A549 (cell line): ENCODE measurements around the gene OR5M11. TPM values are rescaled to one million over a fixed set of nuclear protein-coding genes. Genes with fewer than 3 reads are reported as not detected.

Experiments
- ATAC-seq, 2 experiments: fragments of 200-7000 bp in 1 of 2; fragments of >200 bp in 1 of 2; cut with Nextera tagmentation in 1 of 2; cut with Tn5 transposase in 1 of 2; 3 replicates each; pipeline versions ENCODE4 v1.8.0 to v1.9.1; 2018 to 2020; ENCODE audit warnings: mild to moderate bottlenecking in 1 of 2, moderate library complexity in 1 of 2
- CTCF ChIA-PET: fragments of 300-600 bp; sonication (Branson Sonifier 250); formaldehyde crosslinking; extraction: SDS; loops from one replicate; lab custom pipeline; 2021; ENCODE audit warnings: antibody characterized with exemption, inconsistent platforms; lab: Yijun Ruan, JAX
- POLR2A ChIA-PET: fragments of 350-600 bp; formaldehyde crosslinking; extraction: SDS; loops from one replicate; lab custom pipeline; 2021; ENCODE audit warnings: antibody characterized with exemption, inconsistent platforms; lab: Yijun Ruan, JAX
- DNase-seq, 2 experiments: peaks; one replicate each; pipeline versions ENCODE4 v3.0.0 to v3.0.0-alpha.2; 2011 to 2016; ENCODE audit warnings: low read depth in 1 of 2, low spot score in 1 of 2
- FAIRE-seq: peaks from 2 replicates; lab custom pipeline; 2011; peaks lifted over from hg19 to GRCh38; lab: Jason Lieb, UNC
- H3K27ac ChIP-seq, 2 experiments: fragments of >200 bp; sonication (Bioruptor Twin); formaldehyde crosslinking; 3 replicates each; pipeline ENCODE4 v1.5.1; 2016 to 2017
- H3K4me1 ChIP-seq: fragments of >200 bp; sonication (Bioruptor Twin); formaldehyde crosslinking; 3 replicates; pipeline ENCODE4 v1.6.1; 2016
- H3K4me2 ChIP-seq: fragments of >200 bp; sonication (Bioruptor Twin); formaldehyde crosslinking; 3 replicates; pipeline ENCODE4 v1.6.1; 2016
- H3K4me3 ChIP-seq: fragments of >200 bp; sonication (Bioruptor Twin); formaldehyde crosslinking; 3 replicates; pipeline ENCODE4 v1.5.1; 2016
- H3K9me3 ChIP-seq: fragments of >200 bp; sonication (Bioruptor Twin); formaldehyde crosslinking; 3 replicates; pipeline ENCODE4 v1.6.1; 2016
- BHLHE40 ChIP-seq: IDR thresholded peaks from 2 replicates; pipeline ENCODE4 v1.6.1; 2012; ENCODE audit warnings: low read depth, low read length, inconsistent platforms
- CBX2 ChIP-seq: fragments of 200-600 bp; sonication (generic); IDR thresholded peaks from 2 replicates; pipeline ENCODE4 v1.6.1; 2016; ENCODE audit warnings: low read depth, mild to moderate bottlenecking, borderline replicate concordance
- CEBPB ChIP-seq, 2 experiments: fragments of >200 bp in 1 of 2; sonication (Bioruptor Twin) in 1 of 2; formaldehyde crosslinking in 1 of 2; IDR thresholded peaks; 2 replicates each; pipeline ENCODE4 v1.6.1; 2012 to 2016
- CHD2 ChIP-seq: fragments of 150-350 bp; IDR thresholded peaks from 2 replicates; pipeline ENCODE4 v1.6.1; 2014; ENCODE audit warnings: low read length; ENCODE audit not compliant: partially characterized antibody
- EP300 ChIP-seq, 2 experiments: fragments of >200 bp; sonication (Bioruptor Twin); formaldehyde crosslinking; IDR thresholded peaks; 2 replicates in 1 of 2; 3 replicates in 1 of 2; pipeline ENCODE4 v1.6.1; 2016 to 2017
- FOSL2 ChIP-seq, 2 experiments: fragments of 450-650 bp in 1 of 2; fragments of >200 bp in 1 of 2; sonication (Bioruptor Twin) in 1 of 2; formaldehyde crosslinking; IDR thresholded peaks; 2 replicates each; pipeline versions ENCODE4 v1.5.0 to v1.6.1; 2016 to 2020; ENCODE audit warnings: mild to moderate bottlenecking in 1 of 2, moderate library complexity in 1 of 2
- HDAC2 ChIP-seq: fragments of 200-600 bp; sonication (generic); IDR thresholded peaks from 2 replicates; pipeline ENCODE4 v1.6.1; 2016
- HOXA7 ChIP-seq: fragments of 250-450 bp; sonication (Bioruptor Pico); IDR thresholded peaks from 2 replicates; pipeline ENCODE4 v1.5.0; 2020; ENCODE audit warnings: mild to moderate bottlenecking, moderate library complexity
- KDM1A ChIP-seq: fragments of 200-600 bp; sonication (generic); IDR thresholded peaks from 2 replicates; pipeline ENCODE4 v1.6.1; 2016; ENCODE audit warnings: low read depth, mild to moderate bottlenecking
- MAFK ChIP-seq: fragments of 450-650 bp; IDR thresholded peaks from 2 replicates; pipeline ENCODE4 v1.6.1; 2014; ENCODE audit not compliant: partially characterized antibody
- PHF8 ChIP-seq: fragments of 200-600 bp; sonication (generic); IDR thresholded peaks from 2 replicates; pipeline ENCODE4 v1.6.1; 2016; ENCODE audit warnings: low read depth, mild to moderate bottlenecking, antibody characterized with exemption, moderate library complexity, borderline replicate concordance
- POLR2A ChIP-seq: IDR thresholded peaks from 2 replicates; pipeline ENCODE4 v1.6.1; 2012; ENCODE audit warnings: mild to moderate bottlenecking, low read length
- POLR2AphosphoS2 ChIP-seq: conservative IDR thresholded peaks from 2 replicates; pipeline ENCODE4 v1.6.1; 2012; ENCODE audit warnings: low read length, improper control_type of control experiment, inconsistent platforms
- RAD21 ChIP-seq, 2 experiments: fragments of >200 bp in 1 of 2; sonication (Bioruptor Twin) in 1 of 2; formaldehyde crosslinking in 1 of 2; IDR thresholded peaks in 1 of 2; conservative IDR thresholded peaks in 1 of 2; 2 replicates in 1 of 2; 3 replicates in 1 of 2; pipeline ENCODE4 v1.6.1; 2012 to 2018; ENCODE audit warnings: inconsistent platforms in 1 of 2
- RCOR1 ChIP-seq: fragments of 150-350 bp; IDR thresholded peaks from 2 replicates; pipeline ENCODE4 v1.6.1; 2014; ENCODE audit warnings: antibody characterized with exemption, low read length, low read depth
- RNF2 ChIP-seq: fragments of 200-600 bp; sonication (generic); IDR thresholded peaks from 2 replicates; pipeline ENCODE4 v1.6.1; 2016; ENCODE audit warnings: low read depth, mild to moderate bottlenecking, antibody characterized with exemption, moderate library complexity, borderline replicate concordance
- SMC3 ChIP-seq: fragments of >200 bp; sonication (Bioruptor Twin); formaldehyde crosslinking; IDR thresholded peaks from 3 replicates; pipeline ENCODE4 v1.6.1; 2018; ENCODE audit warnings: inconsistent platforms
- ZNF302 ChIP-seq: fragments of 250-450 bp; sonication (Bioruptor Pico); IDR thresholded peaks from 2 replicates; pipeline ENCODE4 v1.9.0; 2021; ENCODE audit warnings: inconsistent platforms, mild to moderate bottlenecking, moderate library complexity
- ZSCAN20 ChIP-seq: fragments of 250-450 bp; sonication (Bioruptor Pico); IDR thresholded peaks from 2 replicates; pipeline ENCODE4 v1.8.0; 2022; ENCODE audit warnings: mild to moderate bottlenecking, moderate library complexity
- WGBS: methylation state at CpG from one replicate; pipeline ENCODE4 v1.1.6; 2017; ENCODE audit errors: missing lambda C conversion rate; 5-methylcytosine and 5-hydroxymethylcytosine counted together
- polyA plus RNA-seq, 4 experiments: library from polyadenylated mRNA; depleted of rRNA in 3 of 4; stranded (reverse); fragments of >200 nt; fragmentation: RNase III in 1 of 4; extraction: RNeasy Plus Mini Kit Qiagen cat#74134 plus additional on column Dnase treatment in 1 of 4; gene quantifications; 2 replicates in 3 of 4; 3 replicates in 1 of 4; pipeline ENCODE4 v1.2.3, GENCODE V29; 2011 to 2017
- TF ChIP-seq, protein P1 (sequence below): IDR thresholded peaks from 2 replicates; pipeline ENCODE4 v1.6.1; 2012
- TF ChIP-seq, protein P2 (sequence below): IDR thresholded peaks from 2 replicates; pipeline ENCODE4 v1.6.1; 2012; ENCODE audit warnings: low read depth, borderline replicate concordance
- TF ChIP-seq, protein P3 (sequence below): fragments of 250-450 bp; sonication (Bioruptor Pico); IDR thresholded peaks from 2 replicates; pipeline ENCODE4 v1.5.0; 2021; ENCODE audit warnings: mild to moderate bottlenecking, moderate library complexity, borderline replicate concordance
- TF ChIP-seq, protein P4 (sequence below): fragments of >200 bp; sonication (Bioruptor Twin); formaldehyde crosslinking; IDR thresholded peaks from 2 replicates; pipeline ENCODE4 v1.6.1; 2016
- TF ChIP-seq, protein P5 (sequence below): fragments of 250-450 bp; sonication (Bioruptor Pico); IDR thresholded peaks from 2 replicates; pipeline ENCODE4 v1.5.0; 2020; ENCODE audit warnings: low read depth, mild to moderate bottlenecking, moderate library complexity

OR5M11 gene
- polyA plus RNA-seq, 2 of the 4 experiments (the other 2 are of a cell fraction), result not detected

DNA sequence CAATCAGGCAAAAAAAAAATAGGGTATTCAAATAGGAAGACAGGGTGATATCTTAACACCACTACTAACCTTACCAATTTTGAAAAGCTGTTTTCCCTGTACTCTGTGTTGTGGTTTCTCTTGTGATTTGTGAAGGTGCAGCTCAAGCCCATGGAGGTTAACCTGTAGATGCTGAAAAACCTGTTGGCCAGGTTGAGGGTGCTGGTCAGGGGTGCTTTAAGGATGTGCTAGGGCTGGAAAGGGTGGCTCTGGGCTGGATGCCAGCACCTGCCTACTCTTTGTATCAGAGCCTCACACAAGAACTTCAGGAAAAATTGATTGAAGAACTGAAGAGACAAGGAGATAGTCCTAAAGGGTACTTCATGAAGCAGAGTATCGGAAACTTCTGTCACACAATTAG lies 33.6 kb downstream of the OR5M11 start (continued):
- TF ChIP-seq RCOR1, result no peak

DNA sequence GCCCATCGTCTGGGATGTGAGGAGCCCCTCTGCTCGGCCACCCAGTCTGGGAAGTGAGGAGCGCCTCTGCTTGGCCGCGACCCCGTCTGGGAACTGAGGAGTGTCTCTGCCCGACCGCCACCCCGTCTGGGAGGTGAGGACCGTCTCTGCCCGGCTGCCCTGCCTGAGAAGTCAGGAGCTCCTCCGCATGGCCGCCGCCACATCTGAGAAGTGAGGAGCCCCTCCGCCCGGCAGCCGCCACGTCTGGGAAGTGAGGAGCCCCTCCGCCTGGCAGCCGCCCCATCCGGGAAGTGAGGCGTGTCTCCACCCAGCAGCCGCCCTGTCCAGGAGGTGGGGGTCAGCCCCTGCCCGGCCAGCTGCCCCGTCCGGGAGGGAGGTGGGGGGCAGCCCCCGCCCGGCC lies 46.0 kb downstream of the OR5M11 start:
- DNase-seq, result no peak
- TF ChIP-seq CEBPB (IDR thresholded peaks at IDR 0.05) (no peak), HDAC2 (no peak), KDM1A (no peak), MAFK (no peak), POLR2A (no peak), HOXA7 (CRISPR knock-in tag) (no peak), SMC3 (no peak), BHLHE40 (no peak), ZNF302 (no peak), FOSL2 (IDR thresholded peaks at IDR 0.05) (no peak), FOSL2 (CRISPR knock-in tag; IDR thresholded peaks at IDR 0.05) (no peak), ZSCAN20 (CRISPR knock-in tag) (no peak), RAD21 (conservative IDR thresholded peaks at IDR 0.05 in 1 of 2, IDR thresholded peaks at IDR 0.05 in 1 of 2) (no peak)
- TF ChIP-seq, protein P1, sequence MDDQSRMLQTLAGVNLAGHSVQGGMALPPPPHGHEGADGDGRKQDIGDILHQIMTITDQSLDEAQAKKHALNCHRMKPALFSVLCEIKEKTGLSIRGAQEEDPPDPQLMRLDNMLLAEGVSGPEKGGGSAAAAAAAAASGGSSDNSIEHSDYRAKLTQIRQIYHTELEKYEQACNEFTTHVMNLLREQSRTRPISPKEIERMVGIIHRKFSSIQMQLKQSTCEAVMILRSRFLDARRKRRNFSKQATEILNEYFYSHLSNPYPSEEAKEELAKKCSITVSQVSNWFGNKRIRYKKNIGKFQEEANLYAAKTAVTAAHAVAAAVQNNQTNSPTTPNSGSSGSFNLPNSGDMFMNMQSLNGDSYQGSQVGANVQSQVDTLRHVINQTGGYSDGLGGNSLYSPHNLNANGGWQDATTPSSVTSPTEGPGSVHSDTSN, result no peak
- TF ChIP-seq, protein P2, sequence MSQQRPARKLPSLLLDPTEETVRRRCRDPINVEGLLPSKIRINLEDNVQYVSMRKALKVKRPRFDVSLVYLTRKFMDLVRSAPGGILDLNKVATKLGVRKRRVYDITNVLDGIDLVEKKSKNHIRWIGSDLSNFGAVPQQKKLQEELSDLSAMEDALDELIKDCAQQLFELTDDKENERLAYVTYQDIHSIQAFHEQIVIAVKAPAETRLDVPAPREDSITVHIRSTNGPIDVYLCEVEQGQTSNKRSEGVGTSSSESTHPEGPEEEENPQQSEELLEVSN, result no peak
- TF ChIP-seq, all 56 proteins: peak for 0
- WGBS, result 89% methylated on average over 13 of the region's 28 CpGs
- no peak for ATAC-seq
- H3K9me3 ChIP-seq, result no peaks in the 10 kb centered on the region
- no peak overlapping the region for H3K4me2 ChIP-seq
- FAIRE-seq, result no peak
- no peaks in the 10 kb centered on the region for H3K4me1 ChIP-seq
- no peak overlapping the region for H3K27ac ChIP-seq
- H3K4me3 ChIP-seq, result no peak overlapping the region
- ChIA-PET POLR2A (no interaction called here), CTCF (no interaction called here)

DNA sequence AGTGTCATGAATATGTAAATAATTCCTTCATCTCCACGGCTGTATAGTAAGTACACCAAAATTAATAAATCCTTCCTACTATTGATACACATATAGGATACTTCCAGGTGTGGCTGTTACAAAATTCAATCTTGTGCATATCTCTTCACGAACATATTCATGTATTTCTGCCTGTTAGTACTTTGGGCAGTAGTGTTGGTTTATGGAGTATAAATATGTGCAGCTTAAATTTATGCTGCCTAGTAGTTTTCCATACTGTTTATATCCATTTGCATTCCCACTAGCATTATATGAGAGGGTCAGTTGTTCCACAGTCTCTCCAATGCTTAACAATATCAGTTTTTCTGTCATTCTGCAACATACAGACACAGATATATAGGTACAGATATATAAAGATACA lies 47.9 kb downstream of the OR5M11 start:
- WGBS, result 5% methylated on average over 2 of the region's 2 CpGs
- H3K4me3 ChIP-seq, result no peak overlapping the region
- H3K4me2 ChIP-seq, result no peak overlapping the region
- no peak for ATAC-seq
- no peaks in the 10 kb centered on the region for H3K4me1 ChIP-seq
- no peak for FAIRE-seq
- ChIA-PET CTCF (no interaction called here), POLR2A (no interaction called here)
- H3K27ac ChIP-seq, result no peak overlapping the region
- TF ChIP-seq RCOR1 (no peak), EP300 (IDR thresholded peaks at IDR 0.05) (no peak), ZSCAN20 (CRISPR knock-in tag) (no peak), CBX2 (no peak), RNF2 (no peak), PHF8 (no peak), POLR2AphosphoS2 (no peak), CHD2 (no peak)
- TF ChIP-seq, protein P3, sequence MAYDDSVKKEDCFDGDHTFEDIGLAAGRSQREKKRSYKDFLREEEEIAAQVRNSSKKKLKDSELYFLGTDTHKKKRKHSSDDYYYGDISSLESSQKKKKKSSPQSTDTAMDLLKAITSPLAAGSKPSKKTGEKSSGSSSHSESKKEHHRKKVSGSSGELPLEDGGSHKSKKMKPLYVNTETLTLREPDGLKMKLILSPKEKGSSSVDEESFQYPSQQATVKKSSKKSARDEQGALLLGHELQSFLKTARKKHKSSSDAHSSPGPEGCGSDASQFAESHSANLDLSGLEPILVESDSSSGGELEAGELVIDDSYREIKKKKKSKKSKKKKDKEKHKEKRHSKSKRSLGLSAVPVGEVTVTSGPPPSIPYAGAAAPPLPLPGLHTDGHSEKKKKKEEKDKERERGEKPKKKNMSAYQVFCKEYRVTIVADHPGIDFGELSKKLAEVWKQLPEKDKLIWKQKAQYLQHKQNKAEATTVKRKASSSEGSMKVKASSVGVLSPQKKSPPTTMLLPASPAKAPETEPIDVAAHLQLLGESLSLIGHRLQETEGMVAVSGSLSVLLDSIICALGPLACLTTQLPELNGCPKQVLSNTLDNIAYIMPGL, result no peak
- TF ChIP-seq, protein P4, sequence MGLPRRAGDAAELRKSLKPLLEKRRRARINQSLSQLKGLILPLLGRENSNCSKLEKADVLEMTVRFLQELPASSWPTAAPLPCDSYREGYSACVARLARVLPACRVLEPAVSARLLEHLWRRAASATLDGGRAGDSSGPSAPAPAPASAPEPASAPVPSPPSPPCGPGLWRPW, result no peak
- TF ChIP-seq, protein P5, sequence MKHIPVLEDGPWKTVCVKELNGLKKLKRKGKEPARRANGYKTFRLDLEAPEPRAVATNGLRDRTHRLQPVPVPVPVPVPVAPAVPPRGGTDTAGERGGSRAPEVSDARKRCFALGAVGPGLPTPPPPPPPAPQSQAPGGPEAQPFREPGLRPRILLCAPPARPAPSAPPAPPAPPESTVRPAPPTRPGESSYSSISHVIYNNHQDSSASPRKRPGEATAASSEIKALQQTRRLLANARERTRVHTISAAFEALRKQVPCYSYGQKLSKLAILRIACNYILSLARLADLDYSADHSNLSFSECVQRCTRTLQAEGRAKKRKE (CRISPR knock-in tag), result no peak
- DNase-seq, result no peak
- H3K9me3 ChIP-seq, result no peaks in the 10 kb centered on the region
